ENCODE measurements around the gene ADH5. TPM values are rescaled to one million over a fixed set of nuclear protein-coding genes. Genes with fewer than 3 reads are reported as not detected.
"Not testable (repeated sequence)": the region's sequence is repeated elsewhere in the genome, so short reads cannot be mapped to it uniquely, and the experiment has no call there.

The ADH5 gene
- total RNA-seq, 1 experiment from 2014 or later, result 223 TPM

GRCh38 chr4:99084595-99084994 is 4.0 kb downstream of the ADH5 start:
- POLR2A ChIA-PET (ENCODE audit: low non-redundant PET), result no interaction called here
- intact Hi-C loops (cut with micrococcal nuclease; ENCODE audit: unreplicated experiment), result no loop called here

GRCh38 chr4:99082192-99082591 is 6.4 kb downstream of the ADH5 start:
- Histone ChIP-seq H3K9me3 (ENCODE audit: low read depth, low read length, poor library complexity, severe bottlenecking) (no peaks in the 10 kb centered on the region), H3K27ac (ENCODE audit: low read depth, low read length, poor library complexity, severe bottlenecking) (no peak overlapping the region), H3K4me3 (ENCODE audit: low read depth, low read length, poor library complexity, severe bottlenecking) (no peak overlapping the region), H3K36me3 (ENCODE audit: insufficient read depth, low read length, poor library complexity, severe bottlenecking) (peaks cover 82% of the 10 kb centered on the region), H3K27me3 (replicated peaks; ENCODE audit: insufficient read depth, low read depth, low read length, poor library complexity) (no peaks in the 10 kb centered on the region), H3K4me1 (ENCODE audit: insufficient read depth, low read length, poor library complexity, severe bottlenecking) (no peaks in the 10 kb centered on the region)
- DNase-seq (ENCODE audit: low spot score), result no peak
- no peak for TF ChIP-seq CTCF (conservative IDR thresholded peaks at IDR 0.05; ENCODE audit: low read depth, low read length)
- TF ChIP-seq EZH2 (IDR thresholded peaks at IDR 0.05; ENCODE audit: borderline replicate concordance, low read depth, low read length, poor library complexity, severe bottlenecking), result no peak
- intact Hi-C loops (cut with micrococcal nuclease; ENCODE audit: unreplicated experiment), result no loop called here
- CTCF ChIA-PET, result no interaction called here
- no TSS peak for BruUV-seq (replicated peaks)
- POLR2A ChIA-PET (ENCODE audit: low non-redundant PET), result no interaction called here

More at GRCh38 chr4:99084595-99084994, 4.0 kb downstream of the ADH5 start:
- no peak for DNase-seq (ENCODE audit: low spot score)
- CTCF ChIA-PET, result no interaction called here
- BruUV-seq (replicated peaks), result no TSS peak
- Histone ChIP-seq H3K4me3 (ENCODE audit: low read depth, low read length, poor library complexity, severe bottlenecking) (no peak overlapping the region), H3K27me3 (replicated peaks; ENCODE audit: insufficient read depth, low read depth, low read length, poor library complexity) (no peaks in the 10 kb centered on the region), H3K4me1 (ENCODE audit: insufficient read depth, low read length, poor library complexity, severe bottlenecking) (no peaks in the 10 kb centered on the region), H3K36me3 (ENCODE audit: insufficient read depth, low read length, poor library complexity, severe bottlenecking) (peaks cover 58% of the 10 kb centered on the region), H3K9me3 (ENCODE audit: low read depth, low read length, poor library complexity, severe bottlenecking) (no peaks in the 10 kb centered on the region), H3K27ac (ENCODE audit: low read depth, low read length, poor library complexity, severe bottlenecking) (no peak overlapping the region)
- TF ChIP-seq EZH2 (IDR thresholded peaks at IDR 0.05; ENCODE audit: borderline replicate concordance, low read depth, low read length, poor library complexity, severe bottlenecking), result no peak
- TF ChIP-seq CTCF (conservative IDR thresholded peaks at IDR 0.05; ENCODE audit: low read depth, low read length), result no peak

- POLR2A ChIA-PET (ENCODE audit: low non-redundant PET); BruUV-seq (replicated peaks); H3K27me3 ChIP-seq (replicated peaks; ENCODE audit: insufficient read depth, low read depth, low read length, poor library complexity); H3K9me3 ChIP-seq (ENCODE audit: low read depth, low read length, poor library complexity, severe bottlenecking); CTCF ChIA-PET; H3K4me1 ChIP-seq (ENCODE audit: insufficient read depth, low read length, poor library complexity, severe bottlenecking); H3K27ac ChIP-seq (ENCODE audit: low read depth, low read length, poor library complexity, severe bottlenecking); intact Hi-C loops (cut with micrococcal nuclease; ENCODE audit: unreplicated experiment); H3K4me3 ChIP-seq (ENCODE audit: low read depth, low read length, poor library complexity, severe bottlenecking); DNase-seq (ENCODE audit: low spot score): not testable (repeated sequence)
- H3K36me3 ChIP-seq (ENCODE audit: insufficient read depth, low read length, poor library complexity, severe bottlenecking), result peaks cover 96% of the 10 kb centered on the region
These were observed 7.7 kb downstream of the ADH5 start for GRCh38 chr4:99080869-99081268.

GRCh38 chr4:99079625-99080295 is 8.8 kb downstream of the ADH5 start:
- CTCF ChIA-PET, result no interaction called here
- no peaks in the 10 kb centered on the region for H3K4me1 ChIP-seq (ENCODE audit: insufficient read depth, low read length, poor library complexity, severe bottlenecking)
- TF ChIP-seq CTCF (conservative IDR thresholded peaks at IDR 0.05; ENCODE audit: low read depth, low read length), result no peak
- no peak for TF ChIP-seq EZH2 (IDR thresholded peaks at IDR 0.05; ENCODE audit: borderline replicate concordance, low read depth, low read length, poor library complexity, severe bottlenecking)
- no peaks in the 10 kb centered on the region for H3K9me3 ChIP-seq (ENCODE audit: low read depth, low read length, poor library complexity, severe bottlenecking)
- H3K4me3 ChIP-seq (ENCODE audit: low read depth, low read length, poor library complexity, severe bottlenecking), result no peak overlapping the region
- POLR2A ChIA-PET (ENCODE audit: low non-redundant PET), result no interaction called here
- no TSS peak for BruUV-seq (replicated peaks)
- H3K27me3 ChIP-seq (replicated peaks; ENCODE audit: insufficient read depth, low read depth, low read length, poor library complexity), result no peaks in the 10 kb centered on the region
- H3K27ac ChIP-seq (ENCODE audit: low read depth, low read length, poor library complexity, severe bottlenecking), result no peak overlapping the region
- peaks cover 99% of the 10 kb centered on the region for H3K36me3 ChIP-seq (ENCODE audit: insufficient read depth, low read length, poor library complexity, severe bottlenecking)
- no peak for DNase-seq (ENCODE audit: low spot score)
- intact Hi-C loops (cut with micrococcal nuclease; ENCODE audit: unreplicated experiment), result no loop called here
